ENCODE results near the gene PSMB2.

- TF ChIP-seq, protein P1, sequence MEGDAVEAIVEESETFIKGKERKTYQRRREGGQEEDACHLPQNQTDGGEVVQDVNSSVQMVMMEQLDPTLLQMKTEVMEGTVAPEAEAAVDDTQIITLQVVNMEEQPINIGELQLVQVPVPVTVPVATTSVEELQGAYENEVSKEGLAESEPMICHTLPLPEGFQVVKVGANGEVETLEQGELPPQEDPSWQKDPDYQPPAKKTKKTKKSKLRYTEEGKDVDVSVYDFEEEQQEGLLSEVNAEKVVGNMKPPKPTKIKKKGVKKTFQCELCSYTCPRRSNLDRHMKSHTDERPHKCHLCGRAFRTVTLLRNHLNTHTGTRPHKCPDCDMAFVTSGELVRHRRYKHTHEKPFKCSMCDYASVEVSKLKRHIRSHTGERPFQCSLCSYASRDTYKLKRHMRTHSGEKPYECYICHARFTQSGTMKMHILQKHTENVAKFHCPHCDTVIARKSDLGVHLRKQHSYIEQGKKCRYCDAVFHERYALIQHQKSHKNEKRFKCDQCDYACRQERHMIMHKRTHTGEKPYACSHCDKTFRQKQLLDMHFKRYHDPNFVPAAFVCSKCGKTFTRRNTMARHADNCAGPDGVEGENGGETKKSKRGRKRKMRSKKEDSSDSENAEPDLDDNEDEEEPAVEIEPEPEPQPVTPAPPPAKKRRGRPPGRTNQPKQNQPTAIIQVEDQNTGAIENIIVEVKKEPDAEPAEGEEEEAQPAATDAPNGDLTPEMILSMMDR (IDR thresholded peaks at IDR 0.05; ENCODE audit: poor library complexity, severe bottlenecking) = no peak
- TF ChIP-seq POLR2AphosphoS5 (IDR thresholded peaks at IDR 0.05) (no peak), EP300 (conservative IDR thresholded peaks at IDR 0.05; ENCODE audit: poor library complexity, severe bottlenecking) (no peak)
Observed at GRCh38 chr1:35683012-35683411, 41.7 kb upstream of the PSMB2 start.

Data from neural cell (in vitro differentiated cells).